Measurements from ENCODE around the gene BARX1. TPM values are rescaled to one million over a fixed set of nuclear protein-coding genes. Genes with fewer than 3 reads are reported as not detected.

The BARX1 gene
- total and polyA plus RNA-seq, 3 experiments from 2014 or later, result not detected

DNA sequence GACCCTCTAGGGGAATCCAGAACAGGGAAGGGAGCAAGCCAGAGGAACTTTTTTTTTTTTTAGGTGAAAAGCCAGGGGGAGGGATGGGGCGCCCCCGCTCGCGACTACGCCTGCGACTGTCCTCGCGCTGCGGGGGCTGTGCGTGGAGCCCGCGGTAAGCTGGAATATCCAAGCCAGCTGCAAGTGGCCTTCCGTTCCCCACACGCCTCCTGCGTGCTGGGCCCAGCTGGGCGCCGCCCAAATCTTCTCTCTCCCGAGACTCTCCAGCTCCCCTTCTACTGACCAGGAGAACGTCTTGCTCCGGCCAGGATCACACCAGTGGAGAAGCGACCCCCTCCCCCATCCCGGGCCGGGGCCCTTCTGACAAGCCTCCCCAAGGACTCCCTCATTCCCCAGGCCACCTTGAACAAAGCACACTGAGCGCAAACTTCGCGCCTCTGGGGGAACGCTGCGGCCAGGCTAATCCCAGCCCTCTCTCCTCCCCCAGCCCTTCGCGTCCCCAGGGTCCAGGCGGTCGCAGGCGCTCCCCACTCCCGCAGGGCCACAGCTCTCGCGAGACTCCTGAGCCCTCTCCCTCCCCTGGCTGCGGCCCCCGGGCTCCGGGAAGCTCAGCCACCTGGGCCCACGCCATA lies 6.6 kb downstream of the BARX1 start:
- H3K9me3 Mint-ChIP-seq, result peaks cover 0 to 2% (median 0%) of the 10 kb centered on the region in 5 donors
- no peak overlapping the region for H3K27ac Mint-ChIP-seq
- Histone ChIP-seq H3K27ac (ENCODE audit: low read depth, low read length) (no peak overlapping the region), H3K4me1 (ENCODE audit: insufficient read depth, low read length) (peaks cover 24% of the 10 kb centered on the region), H3K4me3 (ENCODE audit: low read length) (no peak overlapping the region), H3K27me3 (ENCODE audit: insufficient read depth, low read length, poor library complexity, severe bottlenecking) (peaks cover 64% of the 10 kb centered on the region), H3K36me3 (ENCODE audit: insufficient read depth, low read length) (no peaks in the 10 kb centered on the region), H3K9me3 (ENCODE audit: low read length) (no peaks in the 10 kb centered on the region)
- no peak for DNase-seq
- H3K4me3 Mint-ChIP-seq, result no peak overlapping the region
- H3K36me3 Mint-ChIP-seq, result no peaks in the 10 kb centered on the region
- ChIA-PET CTCF (no interaction called here), POLR2A (no interaction called here)
- H3K27me3 Mint-ChIP-seq, result peaks cover 69 to 80% of the 10 kb centered on the region in 2 donors
- H3K4me1 Mint-ChIP-seq, result peaks cover 32 to 55% (median 42%) of the 10 kb centered on the region in 3 donors

DNA sequence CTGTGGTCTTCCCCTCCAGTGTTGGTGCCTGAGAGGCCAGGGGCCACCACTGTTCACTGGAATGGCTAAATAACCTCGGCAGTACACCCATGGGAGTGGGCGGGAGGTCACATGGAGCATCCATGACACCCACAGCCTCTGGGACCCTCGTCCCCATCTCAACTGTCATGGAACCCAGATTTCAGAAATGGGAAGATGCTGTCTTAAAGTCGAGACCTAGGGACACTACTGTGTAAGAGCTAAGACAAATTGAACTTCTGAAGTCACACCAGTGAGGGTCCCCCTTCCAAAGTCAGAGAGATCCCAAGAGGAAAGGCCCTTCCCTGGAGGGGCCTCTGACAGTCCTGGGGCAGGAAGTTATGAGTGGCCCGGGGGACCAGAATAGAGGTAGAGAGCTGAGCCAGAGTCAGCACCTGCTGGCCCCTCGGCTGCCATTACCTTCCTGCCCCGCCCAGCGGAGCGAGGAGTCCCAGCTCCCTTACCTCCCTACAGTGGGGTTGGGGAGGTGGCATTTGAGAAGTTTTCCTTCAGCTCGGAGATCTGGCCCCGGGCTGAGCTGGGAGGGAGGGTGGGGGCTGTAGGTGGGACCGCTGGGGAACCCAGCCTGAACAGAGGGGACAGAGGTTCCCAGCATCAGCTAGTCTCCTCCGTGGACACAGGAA lies 7.6 kb downstream of the BARX1 start:
- H3K9me3 Mint-ChIP-seq, result peaks cover 0 to 2% (median 0%) of the 10 kb centered on the region in 5 donors

DNA sequence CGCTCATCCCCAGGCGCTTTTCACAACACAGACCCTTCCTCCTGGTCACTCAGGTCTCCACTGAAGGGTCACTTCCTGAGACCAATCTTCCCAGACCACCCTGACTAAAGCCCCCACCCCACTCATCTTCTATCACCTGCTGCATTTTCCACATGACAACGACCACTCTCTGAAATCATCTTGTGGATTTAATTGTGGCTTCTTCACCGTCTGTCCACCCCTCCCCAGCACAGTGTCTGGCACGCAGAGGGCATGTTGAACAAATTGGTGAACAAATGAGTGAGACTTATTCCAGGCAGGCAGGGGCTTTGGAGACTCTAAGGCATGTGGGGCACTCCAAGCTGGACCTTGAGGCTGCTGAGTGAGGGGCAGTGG lies 8.8 kb downstream of the BARX1 start:
- no peak overlapping the region for H3K4me3 ChIP-seq (ENCODE audit: low read length)
- Mint-ChIP-seq H3K36me3 (no peaks in the 10 kb centered on the region), H3K27me3 (peaks cover 62 to 85% of the 10 kb centered on the region in 2 donors), H3K27ac (no peak overlapping the region), H3K4me1 (peaks cover 21 to 38% (median 32%) of the 10 kb centered on the region in 3 donors), H3K9me3 (peaks cover 0 to 2% (median 0%) of the 10 kb centered on the region in 5 donors), H3K4me3 (peak overlapping the region in 2 of 7 donors; percentile 0 to 10)
- peaks cover 8% of the 10 kb centered on the region for H3K4me1 ChIP-seq (ENCODE audit: insufficient read depth, low read length)
- H3K27me3 ChIP-seq (ENCODE audit: insufficient read depth, low read length, poor library complexity, severe bottlenecking), result peaks cover 54% of the 10 kb centered on the region
- ChIA-PET CTCF (no interaction called here), POLR2A (no interaction called here)
- no peak overlapping the region for H3K27ac ChIP-seq (ENCODE audit: low read depth, low read length)
- DNase-seq, result no peak
- no peaks in the 10 kb centered on the region for H3K9me3 ChIP-seq (ENCODE audit: low read length)
- H3K36me3 ChIP-seq (ENCODE audit: insufficient read depth, low read length), result no peaks in the 10 kb centered on the region

More for the DNA sequence above, 7.6 kb downstream of the BARX1 start:
- peaks cover 17% of the 10 kb centered on the region for H3K4me1 ChIP-seq (ENCODE audit: insufficient read depth, low read length)
- H3K4me3 Mint-ChIP-seq, result peak overlapping the region in 1 of 7 donors; percentile 23
- H3K27me3 Mint-ChIP-seq, result peaks cover 66 to 81% of the 10 kb centered on the region in 2 donors
- no peaks in the 10 kb centered on the region for H3K36me3 Mint-ChIP-seq
- H3K27ac Mint-ChIP-seq, result no peak overlapping the region
- H3K27me3 ChIP-seq (ENCODE audit: insufficient read depth, low read length, poor library complexity, severe bottlenecking), result peaks cover 55% of the 10 kb centered on the region
- ChIA-PET POLR2A (no interaction called here), CTCF (no interaction called here)
- no peak overlapping the region for H3K4me3 ChIP-seq (ENCODE audit: low read length)
- no peak overlapping the region for H3K27ac ChIP-seq (ENCODE audit: low read depth, low read length)
- no peaks in the 10 kb centered on the region for H3K36me3 ChIP-seq (ENCODE audit: insufficient read depth, low read length)
- no peaks in the 10 kb centered on the region for H3K9me3 ChIP-seq (ENCODE audit: low read length)
- DNase-seq, result no peak
- peaks cover 27 to 47% (median 35%) of the 10 kb centered on the region in 3 donors for H3K4me1 Mint-ChIP-seq

DNA sequence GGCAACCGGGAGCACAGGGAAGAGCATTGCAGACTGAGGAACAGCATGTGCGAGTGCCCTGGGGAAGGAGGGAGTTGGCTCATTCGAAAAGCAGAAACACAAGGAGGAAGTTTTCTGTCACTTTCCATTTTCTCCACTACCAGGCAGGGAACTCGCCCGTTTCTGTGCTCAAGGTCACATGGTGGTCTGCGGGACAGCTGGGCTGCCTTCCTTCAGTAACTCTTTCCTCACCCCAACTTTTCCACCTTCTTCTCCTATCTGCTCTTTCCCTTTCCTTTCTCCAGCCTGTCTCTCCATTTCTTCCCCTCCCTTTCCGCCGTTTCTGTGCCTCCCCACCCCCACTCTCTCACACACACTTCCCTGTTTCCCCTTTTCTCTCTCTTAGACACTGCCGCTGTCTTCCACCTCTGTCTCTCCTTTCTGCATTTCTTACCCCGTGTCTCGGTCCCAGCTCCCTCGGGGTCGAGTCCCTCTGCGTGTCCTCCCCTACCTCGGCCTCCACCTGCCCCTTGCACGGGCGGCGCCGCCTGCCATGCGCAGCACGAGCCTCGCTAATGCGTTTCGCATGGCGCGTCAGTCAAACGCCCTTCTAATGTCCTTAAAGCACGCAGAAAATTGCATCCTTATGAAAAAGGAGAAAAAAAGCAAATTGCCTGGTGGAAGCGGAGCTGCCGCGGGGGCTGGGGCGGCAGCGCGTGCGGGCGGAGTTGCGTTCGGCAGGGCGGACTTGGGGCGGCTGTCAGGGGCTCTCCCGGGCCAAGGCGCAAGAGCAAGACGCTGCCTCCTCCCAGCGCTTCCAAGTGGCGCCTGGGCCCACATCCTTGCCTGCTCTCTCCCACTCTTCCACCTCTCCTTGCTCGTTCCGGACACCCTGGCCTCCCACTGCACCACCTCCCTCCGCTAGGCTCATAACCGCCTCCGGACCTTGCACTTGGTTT lies 9.5 kb downstream of the BARX1 start:
- no peak overlapping the region for H3K27ac Mint-ChIP-seq
- peak overlapping the region in 5 of 7 donors; percentile 11 to 72 (median 32) for H3K4me3 Mint-ChIP-seq
- ChIA-PET CTCF (no interaction called here), POLR2A (no interaction called here)
- H3K36me3 Mint-ChIP-seq, result no peaks in the 10 kb centered on the region
- H3K36me3 ChIP-seq (ENCODE audit: insufficient read depth, low read length), result no peaks in the 10 kb centered on the region
- H3K9me3 ChIP-seq (ENCODE audit: low read length), result no peaks in the 10 kb centered on the region
- peaks cover 3% of the 10 kb centered on the region for H3K4me1 ChIP-seq (ENCODE audit: insufficient read depth, low read length)
- peaks cover 16 to 31% (median 25%) of the 10 kb centered on the region in 3 donors for H3K4me1 Mint-ChIP-seq
- H3K27me3 ChIP-seq (ENCODE audit: insufficient read depth, low read length, poor library complexity, severe bottlenecking), result peaks cover 48% of the 10 kb centered on the region
- DNase-seq, result no peak
- H3K4me3 ChIP-seq (ENCODE audit: low read length), result no peak overlapping the region
- H3K27me3 Mint-ChIP-seq, result peaks cover 60 to 84% of the 10 kb centered on the region in 2 donors
- peaks cover 0 to 3% (median 0%) of the 10 kb centered on the region in 5 donors for H3K9me3 Mint-ChIP-seq
- H3K27ac ChIP-seq (ENCODE audit: low read depth, low read length), result no peak overlapping the region

DNA sequence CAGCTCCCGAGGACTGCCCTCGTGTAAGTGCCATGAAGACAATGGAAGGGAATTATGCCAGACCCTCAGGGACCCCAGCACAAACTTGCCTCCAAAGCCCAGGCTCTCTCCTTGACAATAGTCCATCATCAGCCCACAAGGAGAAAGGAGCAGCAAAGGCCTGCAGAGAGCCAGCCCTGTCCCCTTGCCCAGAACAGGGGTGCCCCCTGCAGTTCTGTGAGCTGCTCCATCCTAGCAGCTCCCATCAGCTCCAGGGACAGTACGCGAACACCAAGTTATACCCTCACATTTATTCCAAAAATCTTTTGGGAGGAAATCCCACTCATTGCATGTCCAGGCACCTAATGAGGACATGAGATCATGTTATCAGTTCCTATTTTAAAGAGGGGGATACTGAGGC lies 11.1 kb downstream of the BARX1 start:
- POLR2A ChIA-PET, result no interaction called here
- Mint-ChIP-seq H3K27ac (no peak overlapping the region), H3K4me3 (no peak overlapping the region), H3K36me3 (no peaks in the 10 kb centered on the region), H3K9me3 (peaks cover 0 to 7% (median 0%) of the 10 kb centered on the region in 5 donors), H3K27me3 (peaks cover 50 to 77% of the 10 kb centered on the region in 2 donors), H3K4me1 (peaks cover 8 to 20% (median 15%) of the 10 kb centered on the region in 3 donors)
- no peaks in the 10 kb centered on the region for H3K9me3 ChIP-seq (ENCODE audit: low read length)
- DNase-seq, result no peak
- no peaks in the 10 kb centered on the region for H3K36me3 ChIP-seq (ENCODE audit: insufficient read depth, low read length)
- H3K4me1 ChIP-seq (ENCODE audit: insufficient read depth, low read length), result no peaks in the 10 kb centered on the region
- peaks cover 38% of the 10 kb centered on the region for H3K27me3 ChIP-seq (ENCODE audit: insufficient read depth, low read length, poor library complexity, severe bottlenecking)
- H3K4me3 ChIP-seq (ENCODE audit: low read length), result no peak overlapping the region
- CTCF ChIA-PET, result no interaction called here
- no peak overlapping the region for H3K27ac ChIP-seq (ENCODE audit: low read depth, low read length)

DNA sequence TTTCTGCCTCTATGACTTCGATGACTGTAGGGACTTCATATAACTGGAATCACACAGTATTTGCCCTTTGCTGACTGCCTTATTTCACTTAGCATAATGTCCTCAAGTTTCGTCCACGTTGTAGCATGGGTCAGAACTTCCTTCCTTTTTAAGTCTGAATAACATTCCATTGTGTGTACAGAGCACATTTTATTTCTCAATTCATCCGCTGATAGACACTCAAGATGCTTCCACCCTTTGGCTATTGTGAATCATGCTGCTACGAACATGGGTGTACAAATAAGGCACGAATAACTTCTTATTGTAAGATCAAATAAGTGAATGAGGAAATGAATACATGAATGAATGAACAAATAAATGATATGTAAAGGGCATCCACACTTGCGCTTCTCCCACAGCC lies 13.0 kb downstream of the BARX1 start:
- no peaks in the 10 kb centered on the region for H3K4me1 ChIP-seq (ENCODE audit: insufficient read depth, low read length)
- no peak for DNase-seq
- Mint-ChIP-seq H3K27ac (no peak overlapping the region), H3K4me1 (peaks cover 6 to 20% (median 15%) of the 10 kb centered on the region in 3 donors), H3K36me3 (no peaks in the 10 kb centered on the region), H3K27me3 (peaks cover 38 to 73% of the 10 kb centered on the region in 2 donors), H3K4me3 (no peak overlapping the region), H3K9me3 (peaks cover 0 to 5% (median 0%) of the 10 kb centered on the region in 5 donors)
- no peaks in the 10 kb centered on the region for H3K36me3 ChIP-seq (ENCODE audit: insufficient read depth, low read length)
- H3K9me3 ChIP-seq (ENCODE audit: low read length), result no peaks in the 10 kb centered on the region
- no peak overlapping the region for H3K27ac ChIP-seq (ENCODE audit: low read depth, low read length)
- H3K27me3 ChIP-seq (ENCODE audit: insufficient read depth, low read length, poor library complexity, severe bottlenecking), result peaks cover 29% of the 10 kb centered on the region
- CTCF ChIA-PET, result no interaction called here
- H3K4me3 ChIP-seq (ENCODE audit: low read length), result no peak overlapping the region
- POLR2A ChIA-PET, result no interaction called here

DNA sequence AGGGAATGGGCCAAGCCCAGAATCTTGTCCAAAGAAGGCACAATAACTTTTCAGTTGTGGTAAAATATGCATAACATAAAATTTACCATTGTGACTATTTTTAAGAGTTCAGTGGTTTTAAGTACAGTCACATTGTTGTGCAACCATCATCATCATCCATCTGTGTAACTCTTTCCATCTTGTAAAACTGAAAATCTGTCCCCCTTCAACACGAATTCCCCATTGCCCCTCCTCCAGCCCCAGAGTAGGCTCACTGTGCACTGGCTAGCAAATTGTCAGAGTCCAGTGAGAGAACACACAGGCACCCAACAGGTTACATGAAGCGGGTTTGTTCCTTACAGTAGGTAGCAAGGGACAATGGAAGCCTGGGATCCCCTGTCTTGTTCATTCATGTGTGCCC lies 13.7 kb downstream of the BARX1 start:
- H3K9me3 Mint-ChIP-seq, result peaks cover 0 to 5% (median 0%) of the 10 kb centered on the region in 5 donors

DNA sequence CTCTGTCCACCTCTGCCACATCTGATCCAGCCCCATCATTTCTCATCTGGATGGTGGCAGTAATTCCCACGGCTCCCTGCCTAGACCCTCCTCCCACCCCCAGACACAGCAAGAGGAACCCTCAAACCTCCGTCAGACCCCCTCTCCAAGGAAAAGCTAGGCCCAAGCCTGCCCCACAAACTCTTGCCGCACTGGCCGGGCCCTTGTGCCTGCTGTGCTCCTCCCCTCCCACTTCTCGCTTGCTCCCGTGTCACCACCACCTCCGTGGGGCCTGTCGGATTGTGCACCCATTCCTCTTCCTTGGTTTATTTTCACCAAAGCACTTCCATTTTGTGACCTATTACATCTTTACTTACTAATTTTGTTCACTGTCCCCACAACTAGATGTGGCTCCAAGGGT lies 14.2 kb downstream of the BARX1 start:
- Histone ChIP-seq H3K4me3 (ENCODE audit: low read length) (no peak overlapping the region), H3K9me3 (ENCODE audit: low read length) (no peaks in the 10 kb centered on the region), H3K27ac (ENCODE audit: low read depth, low read length) (no peak overlapping the region), H3K27me3 (ENCODE audit: insufficient read depth, low read length, poor library complexity, severe bottlenecking) (peaks cover 22% of the 10 kb centered on the region), H3K36me3 (ENCODE audit: insufficient read depth, low read length) (no peaks in the 10 kb centered on the region), H3K4me1 (ENCODE audit: insufficient read depth, low read length) (no peaks in the 10 kb centered on the region)
- peaks cover 3 to 10% (median 9%) of the 10 kb centered on the region in 3 donors for H3K4me1 Mint-ChIP-seq
- CTCF ChIA-PET, result no interaction called here
- H3K36me3 Mint-ChIP-seq, result no peaks in the 10 kb centered on the region
- no peak overlapping the region for H3K27ac Mint-ChIP-seq
- no peak overlapping the region for H3K4me3 Mint-ChIP-seq
- DNase-seq, result no peak
- H3K27me3 Mint-ChIP-seq, result peaks cover 30 to 65% of the 10 kb centered on the region in 2 donors
- H3K9me3 Mint-ChIP-seq, result peaks cover 0 to 5% (median 0%) of the 10 kb centered on the region in 5 donors
- POLR2A ChIA-PET, result no interaction called here

More for the DNA sequence above, 13.7 kb downstream of the BARX1 start:
- H3K27ac ChIP-seq (ENCODE audit: low read depth, low read length), result no peak overlapping the region
- H3K4me3 Mint-ChIP-seq, result no peak overlapping the region
- POLR2A ChIA-PET, result no interaction called here
- no peak for DNase-seq
- CTCF ChIA-PET, result no interaction called here
- H3K27me3 ChIP-seq (ENCODE audit: insufficient read depth, low read length, poor library complexity, severe bottlenecking), result peaks cover 28% of the 10 kb centered on the region
- no peaks in the 10 kb centered on the region for H3K36me3 Mint-ChIP-seq
- H3K27ac Mint-ChIP-seq, result no peak overlapping the region
- no peak overlapping the region for H3K4me3 ChIP-seq (ENCODE audit: low read length)
- peaks cover 32 to 68% of the 10 kb centered on the region in 2 donors for H3K27me3 Mint-ChIP-seq
- peaks cover 6 to 15% (median 15%) of the 10 kb centered on the region in 3 donors for H3K4me1 Mint-ChIP-seq
- H3K4me1 ChIP-seq (ENCODE audit: insufficient read depth, low read length), result no peaks in the 10 kb centered on the region
- no peaks in the 10 kb centered on the region for H3K9me3 ChIP-seq (ENCODE audit: low read length)
- no peaks in the 10 kb centered on the region for H3K36me3 ChIP-seq (ENCODE audit: insufficient read depth, low read length)

All from CD8-positive, alpha-beta memory T cell (primary cell).